NCI-H526 (cell line): ENCODE data around the gene PCDHB2.
"Not testable (repeated sequence)": the region's sequence is repeated elsewhere in the genome, so short reads cannot be mapped to it uniquely, and the experiment has no call there.

ENCODE experiments used
- DNase-seq, 2 experiments: peaks; one replicate each; lab custom pipeline; 2025; lab: John Stamatoyannopoulos, UW

The PCDHB2 gene

DNA sequence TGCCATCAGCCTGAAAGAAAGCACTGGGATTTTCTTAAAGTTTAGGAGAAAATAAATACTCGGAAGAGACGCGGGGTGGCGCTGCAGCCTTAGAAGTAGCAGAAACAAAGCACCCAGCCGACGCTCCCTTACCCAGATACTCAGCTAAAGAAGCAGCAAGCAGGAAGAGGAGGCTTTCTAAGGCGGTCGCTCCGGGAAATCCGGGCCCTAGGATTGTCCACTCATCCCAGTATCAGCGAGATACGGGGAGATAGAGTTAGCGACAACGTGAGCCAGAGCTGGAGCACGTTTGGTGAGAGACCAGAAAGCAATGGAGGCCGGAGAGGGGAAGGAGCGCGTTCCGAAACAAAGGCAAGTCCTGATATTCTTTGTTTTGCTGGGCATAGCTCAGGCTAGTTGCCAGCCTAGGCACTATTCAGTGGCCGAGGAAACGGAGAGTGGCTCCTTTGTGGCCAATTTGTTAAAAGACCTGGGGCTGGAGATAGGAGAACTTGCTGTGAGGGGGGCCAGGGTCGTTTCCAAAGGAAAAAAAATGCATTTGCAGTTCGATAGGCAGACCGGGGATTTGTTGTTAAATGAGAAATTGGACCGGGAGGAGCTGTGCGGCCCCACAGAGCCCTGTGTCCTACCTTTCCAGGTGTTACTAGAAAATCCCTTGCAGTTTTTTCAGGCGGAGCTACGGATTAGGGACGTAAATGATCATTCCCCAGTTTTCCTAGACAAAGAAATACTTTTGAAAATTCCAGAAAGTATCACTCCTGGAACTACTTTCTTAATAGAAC, at the start of gene PCDHB2:
TSS of gene PCDHB2 (plus strand) at position 135 of the 782 bp plus-strand sequence. CDS start at position 311, 176 bp downstream.
- DNase-seq = peak; percentile 49 to 75

DNA sequence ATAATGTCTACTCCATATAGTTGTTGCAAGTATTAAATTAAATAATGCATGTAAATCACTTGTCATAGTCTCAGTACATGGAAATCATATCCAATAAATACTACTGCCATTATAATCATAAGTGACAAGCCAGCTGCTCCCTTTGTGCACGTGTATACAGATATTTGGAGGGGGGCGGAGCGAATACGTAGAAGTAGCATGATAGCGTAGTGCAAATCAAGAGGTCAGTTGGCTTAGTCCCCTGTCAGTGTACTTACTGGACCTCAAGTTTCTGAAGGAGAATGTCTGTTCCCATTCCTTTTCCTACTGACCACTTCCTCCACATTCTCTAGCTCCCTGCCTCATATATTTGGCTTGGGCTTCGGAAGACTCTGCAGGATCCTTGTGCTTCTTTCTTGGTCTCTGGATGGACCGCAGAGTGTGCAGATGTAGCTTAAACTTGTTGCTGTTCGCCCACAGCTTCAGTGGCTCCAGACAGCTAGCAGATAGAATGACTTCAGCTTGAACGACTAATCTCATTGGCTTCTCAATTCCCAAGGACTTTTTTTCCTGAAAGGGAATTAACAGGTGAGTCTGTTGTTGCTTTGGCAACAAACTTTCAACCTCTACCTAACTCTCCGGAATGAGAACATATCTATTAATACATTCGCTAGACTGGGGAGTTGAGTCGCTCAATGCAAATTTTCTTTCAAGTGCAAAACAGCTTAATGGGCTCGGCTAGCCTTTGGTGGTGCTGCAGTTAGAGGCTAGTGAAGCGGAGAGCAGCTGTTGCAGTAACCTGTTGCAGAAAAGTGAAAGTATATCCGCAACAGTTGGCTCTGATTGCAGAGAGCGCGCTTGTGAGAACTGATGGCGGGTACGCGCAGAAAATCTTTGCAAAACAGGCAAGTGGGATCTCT, 43.5 kb upstream of the PCDHB2 start, which contains the start of gene PCDHB1:
TSS of gene PCDHB1 (plus strand) at position 753 of the 899 bp plus-strand sequence. CDS start at position 850, 97 bp downstream.
- DNase-seq = peak; percentile 71 to 72

DNA sequence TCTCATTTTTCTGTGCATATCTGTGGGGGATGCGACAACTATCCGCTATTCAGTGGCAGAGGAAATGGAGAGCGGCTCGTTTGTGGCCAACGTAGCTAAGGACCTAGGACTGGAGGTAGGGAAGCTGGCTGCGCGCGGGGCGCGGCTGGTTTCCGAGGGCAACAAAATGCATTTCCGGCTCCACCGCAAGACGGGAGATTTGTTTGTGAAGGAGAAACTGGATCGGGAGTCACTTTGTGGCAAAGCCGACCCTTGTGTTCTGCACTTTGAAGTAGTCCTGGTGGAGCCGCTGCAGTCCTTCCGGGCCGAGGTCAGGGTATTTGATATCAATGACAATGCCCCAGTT, 42.9 kb upstream of the PCDHB2 start:
- no peak for DNase-seq

GRCh38 chr5:141077826-141078225, 16.6 kb upstream of the PCDHB2 start:
- no peak for DNase-seq

- no peak for DNase-seq
These were observed 12.2 kb upstream of the PCDHB2 start for GRCh38 chr5:141082228-141082627.

- DNase-seq = peak; percentile 12 to 55
These were observed 9.9 kb upstream of the PCDHB2 start for GRCh38 chr5:141084487-141084989.

GRCh38 chr5:141095263-141095641, 837 bp downstream of the PCDHB2 start:
- DNase-seq = no peak

GRCh38 chr5:141096181-141096580, 1.8 kb downstream of the PCDHB2 start:
- not testable (repeated sequence) for DNase-seq

DNA sequence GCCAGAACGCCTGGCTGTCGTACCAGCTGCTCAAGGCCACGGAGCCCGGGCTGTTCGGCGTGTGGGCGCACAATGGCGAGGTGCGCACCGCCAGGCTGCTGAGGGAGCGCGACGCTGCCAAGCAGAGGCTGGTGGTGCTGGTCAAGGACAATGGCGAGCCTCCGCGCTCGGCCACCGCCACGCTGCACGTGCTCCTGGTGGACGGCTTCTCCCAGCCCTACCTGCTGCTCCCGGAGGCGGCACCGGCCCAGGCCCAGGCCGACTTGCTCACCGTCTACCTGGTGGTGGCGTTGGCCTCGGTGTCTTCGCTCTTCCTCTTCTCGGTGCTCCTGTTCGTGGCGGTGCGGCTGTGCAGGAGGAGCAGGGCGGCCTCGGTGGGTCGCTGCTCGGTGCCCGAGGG, 2.2 kb downstream of the PCDHB2 start:
- not testable (repeated sequence) for DNase-seq

DNA sequence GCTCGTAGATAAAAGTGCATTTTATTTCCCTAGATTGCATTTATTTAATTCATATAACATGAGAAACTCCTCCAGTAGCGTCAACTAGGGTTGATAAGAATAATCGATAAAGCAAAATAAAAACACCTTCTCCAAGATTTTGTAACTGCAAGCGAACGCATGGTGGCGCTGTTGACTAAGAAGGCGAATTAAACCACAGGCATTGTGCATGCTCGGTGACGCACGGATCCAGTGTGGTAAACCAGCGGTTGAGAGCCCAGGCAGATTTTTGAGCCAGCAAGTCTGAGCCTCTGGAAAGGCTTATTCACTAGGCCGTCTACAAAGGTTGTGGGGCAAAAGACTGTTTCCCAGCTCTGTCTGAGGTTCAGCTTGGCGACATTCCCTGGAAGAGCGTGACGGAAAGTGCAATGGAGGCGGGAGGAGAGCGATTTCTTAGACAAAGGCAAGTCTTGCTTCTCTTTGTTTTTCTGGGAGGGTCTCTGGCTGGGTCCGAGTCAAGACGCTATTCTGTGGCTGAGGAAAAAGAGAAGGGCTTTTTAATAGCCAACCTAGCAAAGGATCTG, 5.9 kb downstream of the PCDHB2 start, which contains the start of gene PCDHB3:
TSS of gene PCDHB3 (plus strand) at position 231 of the 563 bp plus-strand sequence. CDS start at position 408, 177 bp downstream.
- peak; percentile 72 to 90 for DNase-seq

DNA sequence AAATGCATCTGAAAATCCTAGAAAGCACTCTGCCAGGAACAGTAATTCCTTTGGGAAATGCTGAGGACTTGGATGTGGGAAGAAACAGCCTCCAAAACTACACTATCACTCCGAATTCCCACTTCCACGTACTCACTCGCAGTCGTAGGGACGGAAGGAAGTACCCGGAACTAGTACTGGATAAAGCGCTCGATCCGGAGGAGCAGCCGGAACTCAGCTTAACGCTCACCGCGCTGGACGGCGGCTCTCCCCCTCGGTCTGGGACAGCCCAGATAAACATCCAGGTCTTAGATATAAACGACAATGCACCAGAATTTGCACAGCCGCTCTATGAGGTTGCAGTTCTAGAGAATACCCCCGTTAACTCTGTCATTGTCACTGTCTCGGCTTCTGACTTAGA, 6.6 kb downstream of the PCDHB2 start:
- peak; percentile 16 to 59 for DNase-seq

DNA sequence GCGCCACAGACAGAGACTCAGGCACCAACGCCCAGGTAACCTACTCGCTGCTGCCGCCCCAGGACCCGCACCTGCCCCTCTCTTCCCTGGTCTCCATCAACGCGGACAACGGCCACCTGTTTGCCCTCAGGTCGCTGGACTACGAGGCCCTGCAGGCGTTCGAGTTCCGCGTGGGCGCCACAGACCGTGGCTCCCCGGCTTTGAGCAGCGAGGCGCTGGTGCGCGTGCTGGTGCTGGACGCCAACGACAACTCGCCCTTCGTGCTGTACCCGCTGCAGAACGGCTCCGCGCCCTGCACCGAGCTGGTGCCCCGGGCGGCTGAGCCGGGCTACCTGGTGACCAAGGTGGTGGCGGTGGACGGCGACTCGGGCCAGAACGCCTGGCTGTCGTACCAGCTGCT, 7.7 kb downstream of the PCDHB2 start:
- DNase-seq = not testable (repeated sequence)

GRCh38 chr5:141102471-141102870, 8.1 kb downstream of the PCDHB2 start:
- not testable (repeated sequence) for DNase-seq

GRCh38 chr5:141105350-141105749, 10.9 kb downstream of the PCDHB2 start:
- DNase-seq = no peak

GRCh38 chr5:141119250-141119649, 24.8 kb downstream of the PCDHB2 start:
- no peak for DNase-seq

- no peak for DNase-seq
These were observed 27.1 kb downstream of the PCDHB2 start, which contains the start of gene PCDHB4 for GRCh38 chr5:141121563-141121962. TSS of gene PCDHB4 (plus strand) at chr5:141121818. CDS start at chr5:141121999, 181 bp downstream.

DNA sequence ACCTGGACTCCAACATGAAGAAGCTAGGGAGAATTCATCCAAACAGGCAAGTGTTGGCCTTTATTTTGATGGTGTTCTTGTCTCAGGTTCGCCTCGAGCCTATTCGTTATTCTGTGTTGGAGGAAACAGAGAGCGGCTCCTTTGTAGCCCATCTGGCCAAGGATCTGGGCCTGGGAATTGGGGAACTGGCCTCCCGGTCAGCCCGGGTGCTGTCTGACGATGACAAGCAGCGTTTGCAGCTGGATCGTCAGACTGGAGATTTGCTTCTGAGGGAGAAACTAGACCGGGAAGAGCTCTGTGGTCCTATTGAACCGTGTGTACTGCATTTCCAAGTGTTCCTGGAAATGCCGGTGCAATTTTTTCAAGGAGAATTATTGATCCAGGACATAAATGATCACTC, 27.6 kb downstream of the PCDHB2 start:
- no peak for DNase-seq

GRCh38 chr5:141123396-141124135, 29.2 kb downstream of the PCDHB2 start:
- not testable (repeated sequence) for DNase-seq

- no peak for DNase-seq
These were observed 32.9 kb downstream of the PCDHB2 start for GRCh38 chr5:141127305-141127704.

GRCh38 chr5:141135030-141135717, 40.8 kb downstream of the PCDHB2 start, which contains the start of gene PCDHB5:
TSS of gene PCDHB5 (plus strand) at chr5:141135206. CDS start at chr5:141135435, 229 bp downstream.
- DNase-seq = peak; percentile 18 to 60
